Activated CD4-positive, alpha-beta T cell treated with anti-CD3 and anti-CD28 coated beads, Interleukin-2, amount 50 U/mL, for 24 hours (primary cell): ENCODE data around the gene SLC30A7.

ENCODE experiments used
- DNase-seq, 2 donors: peaks; one replicate each; pipeline ENCODE4 v3.0.0-alpha.2; 2020; ENCODE audit warnings: low read depth in 1 of 2, low spot score in 1 of 2

The SLC30A7 gene

GRCh38 chr1:100971021-100971420 is 75.1 kb downstream of the SLC30A7 start:
- no peak for DNase-seq

- no peak for DNase-seq
Observed at GRCh38 chr1:100972185-100972584, 76.3 kb downstream of the SLC30A7 start.

- no peak for DNase-seq
Observed at GRCh38 chr1:100976936-100977335, 81.0 kb downstream of the SLC30A7 start.

GRCh38 chr1:100979631-100980030 is 83.7 kb downstream of the SLC30A7 start:
- DNase-seq: no peak

GRCh38 chr1:100982793-100983192 is 86.9 kb downstream of the SLC30A7 start:
- DNase-seq: no peak

- DNase-seq: no peak
Observed at GRCh38 chr1:100988121-100988520, 92.2 kb downstream of the SLC30A7 start.

GRCh38 chr1:100989306-100990077 is 93.6 kb downstream of the SLC30A7 start:
- no peak for DNase-seq

GRCh38 chr1:100995198-100995988 is 99.5 kb downstream of the SLC30A7 start:
- no peak for DNase-seq

- DNase-seq: no peak
Observed at GRCh38 chr1:100998426-100998825, 102.5 kb downstream of the SLC30A7 start.

- DNase-seq: no peak
Observed at GRCh38 chr1:101000131-101000873, 104.4 kb downstream of the SLC30A7 start.

GRCh38 chr1:101002551-101002950 is 106.7 kb downstream of the SLC30A7 start:
- no peak for DNase-seq

- no peak for DNase-seq
Observed at GRCh38 chr1:101003012-101003650, 107.2 kb downstream of the SLC30A7 start.

- DNase-seq: no peak
Observed at GRCh38 chr1:101004061-101004460, 108.2 kb downstream of the SLC30A7 start.

- DNase-seq: no peak
Observed at GRCh38 chr1:101004670-101005069, 108.8 kb downstream of the SLC30A7 start.

GRCh38 chr1:101005183-101005582 is 109.3 kb downstream of the SLC30A7 start:
- DNase-seq: no peak

GRCh38 chr1:101005871-101006270 is 110.0 kb downstream of the SLC30A7 start:
- no peak for DNase-seq

GRCh38 chr1:101006553-101006952 is 110.7 kb downstream of the SLC30A7 start:
- no peak for DNase-seq

- DNase-seq: no peak
Observed at GRCh38 chr1:101008229-101008834, 112.4 kb downstream of the SLC30A7 start.

- no peak for DNase-seq
Observed at GRCh38 chr1:101013776-101014175, 117.9 kb downstream of the SLC30A7 start.

GRCh38 chr1:101017448-101017847 is 121.6 kb downstream of the SLC30A7 start:
- DNase-seq: no peak

GRCh38 chr1:101022294-101022693 is 126.4 kb downstream of the SLC30A7 start:
- DNase-seq: no peak
